ENCODE data around the gene CRYGB.
A peak's percentile ranks its signal among the peaks of the same experiment; 100 is the strongest.

CRYGB gene

GRCh38 chr2:208148803-208149202 is 2.8 kb upstream of the CRYGB start:
- Histone ChIP-seq H3K14ac (ENCODE audit: low read length) (no peak overlapping the region), H4K91ac (ENCODE audit: low read depth, low read length) (no peak overlapping the region), H3K4me1 (ENCODE audit: control insufficient read depth in 1 of 2, insufficient read depth in 2 of 2, low read length in 2 of 2) (no peaks in the 10 kb centered on the region), H3K27ac (ENCODE audit: low read depth, low read length) (no peak overlapping the region), H3K23ac (ENCODE audit: low read length) (no peak overlapping the region), H3K18ac (ENCODE audit: low read length) (no peak overlapping the region), H3K27me3 (ENCODE audit: insufficient read depth, low read length) (no peaks in the 10 kb centered on the region), H2AK5ac (ENCODE audit: low read length) (no peak overlapping the region), H2BK120ac (ENCODE audit: insufficient read depth, low read length, poor library complexity) (no peak overlapping the region), H3K4me2 (ENCODE audit: low read length) (no peak overlapping the region), H3K36me3 (ENCODE audit: control insufficient read depth in 1 of 2, insufficient read depth in 2 of 2, low read length in 2 of 2) (no peaks in the 10 kb centered on the region), H3K9ac (ENCODE audit: low read length) (no peak overlapping the region), H3K79me2 (ENCODE audit: control insufficient read depth, insufficient read depth, low read length, poor library complexity) (no peaks in the 10 kb centered on the region), H4K8ac (ENCODE audit: low read depth, low read length) (no peak overlapping the region), H3K4me3 (ENCODE audit: low read depth, low read length) (no peak overlapping the region), H2BK5ac (ENCODE audit: low read depth, low read length, poor library complexity) (no peak overlapping the region), H2AFZ (ENCODE audit: insufficient read depth, low read length, poor library complexity) (no peak overlapping the region), H3K79me1 (ENCODE audit: low read length) (no peaks in the 10 kb centered on the region), H4K12ac (ENCODE audit: low read depth, low read length) (no peak overlapping the region), H3K9me3 (ENCODE audit: insufficient read depth, low read depth, low read length) (no peaks in the 10 kb centered on the region), H2BK12ac (ENCODE audit: low read length) (no peak overlapping the region), H3K4ac (ENCODE audit: low read depth, low read length) (no peak overlapping the region)
- DNase-seq, result no peak
- no CpG with 5 or more reads among the region's 2 CpGs for WGBS (ENCODE audit: extremely low coverage, insufficient coverage, insufficient read length)

GRCh38 chr2:208147759-208148158 is 1.8 kb upstream of the CRYGB start:
- H4K12ac ChIP-seq (ENCODE audit: low read depth, low read length), result no peak overlapping the region
- no peaks in the 10 kb centered on the region for H3K9me3 ChIP-seq (ENCODE audit: insufficient read depth, low read depth, low read length)
- no peak overlapping the region for H3K27ac ChIP-seq (ENCODE audit: low read depth, low read length)
- WGBS (ENCODE audit: extremely low coverage, insufficient coverage, insufficient read length), result no CpG with 5 or more reads among the region's 3 CpGs
- H3K79me1 ChIP-seq (ENCODE audit: low read length), result no peaks in the 10 kb centered on the region
- H3K27me3 ChIP-seq (ENCODE audit: insufficient read depth, low read length), result no peaks in the 10 kb centered on the region
- no peak overlapping the region for H3K23ac ChIP-seq (ENCODE audit: low read length)
- H2BK120ac ChIP-seq (ENCODE audit: insufficient read depth, low read length, poor library complexity), result no peak overlapping the region
- H4K91ac ChIP-seq (ENCODE audit: low read depth, low read length), result no peak overlapping the region
- peak in 1 of 2 donors; percentile 43 for DNase-seq
- no peak overlapping the region for H3K4me3 ChIP-seq (ENCODE audit: low read depth, low read length)
- no peak overlapping the region for H2AK5ac ChIP-seq (ENCODE audit: low read length)
- no peak overlapping the region for H3K4ac ChIP-seq (ENCODE audit: low read depth, low read length)
- H3K79me2 ChIP-seq (ENCODE audit: control insufficient read depth, insufficient read depth, low read length, poor library complexity), result no peaks in the 10 kb centered on the region
- H2AFZ ChIP-seq (ENCODE audit: insufficient read depth, low read length, poor library complexity), result no peak overlapping the region
- no peak overlapping the region for H3K14ac ChIP-seq (ENCODE audit: low read length)
- no peak overlapping the region for H3K9ac ChIP-seq (ENCODE audit: low read length)
- H2BK5ac ChIP-seq (ENCODE audit: low read depth, low read length, poor library complexity), result no peak overlapping the region
- no peak overlapping the region for H3K4me2 ChIP-seq (ENCODE audit: low read length)
- no peak overlapping the region for H4K8ac ChIP-seq (ENCODE audit: low read depth, low read length)
- no peak overlapping the region for H3K18ac ChIP-seq (ENCODE audit: low read length)
- no peak overlapping the region for H2BK12ac ChIP-seq (ENCODE audit: low read length)
- no peaks in the 10 kb centered on the region for H3K4me1 ChIP-seq (ENCODE audit: control insufficient read depth in 1 of 2, insufficient read depth in 2 of 2, low read length in 2 of 2)
- H3K36me3 ChIP-seq (ENCODE audit: control insufficient read depth in 1 of 2, insufficient read depth in 2 of 2, low read length in 2 of 2), result no peaks in the 10 kb centered on the region

GRCh38 chr2:208147008-208147407 is 1.1 kb upstream of the CRYGB start:
- no peak overlapping the region for H2BK12ac ChIP-seq (ENCODE audit: low read length)
- H3K79me2 ChIP-seq (ENCODE audit: control insufficient read depth, insufficient read depth, low read length, poor library complexity), result no peaks in the 10 kb centered on the region

GRCh38 chr2:208142925-208143799 is 2.8 kb downstream of the CRYGB start:
- H4K91ac ChIP-seq (ENCODE audit: low read depth, low read length), result no peak overlapping the region
- H2BK12ac ChIP-seq (ENCODE audit: low read length), result peak overlapping the region; percentile 20
- H3K4me3 ChIP-seq (ENCODE audit: low read depth, low read length), result no peak overlapping the region
- no peak overlapping the region for H3K9ac ChIP-seq (ENCODE audit: low read length)
- no peak overlapping the region for H3K23ac ChIP-seq (ENCODE audit: low read length)
- no peaks in the 10 kb centered on the region for H3K79me2 ChIP-seq (ENCODE audit: control insufficient read depth, insufficient read depth, low read length, poor library complexity)
- H3K9me3 ChIP-seq (ENCODE audit: insufficient read depth, low read depth, low read length), result no peaks in the 10 kb centered on the region
- no peak overlapping the region for H3K18ac ChIP-seq (ENCODE audit: low read length)
- H3K4ac ChIP-seq (ENCODE audit: low read depth, low read length), result no peak overlapping the region
- H3K27ac ChIP-seq (ENCODE audit: low read depth, low read length), result no peak overlapping the region
- H3K14ac ChIP-seq (ENCODE audit: low read length), result no peak overlapping the region
- H3K36me3 ChIP-seq (ENCODE audit: control insufficient read depth in 1 of 2, insufficient read depth in 2 of 2, low read length in 2 of 2), result no peaks in the 10 kb centered on the region
- no peak overlapping the region for H4K12ac ChIP-seq (ENCODE audit: low read depth, low read length)
- no peaks in the 10 kb centered on the region for H3K79me1 ChIP-seq (ENCODE audit: low read length)
- no peaks in the 10 kb centered on the region for H3K27me3 ChIP-seq (ENCODE audit: insufficient read depth, low read length)
- H2AK5ac ChIP-seq (ENCODE audit: low read length), result no peak overlapping the region
- no peak overlapping the region for H4K8ac ChIP-seq (ENCODE audit: low read depth, low read length)
- no CpG with 5 or more reads among the region's 14 CpGs for WGBS (ENCODE audit: extremely low coverage, insufficient coverage, insufficient read length)
- no peaks in the 10 kb centered on the region for H3K4me1 ChIP-seq (ENCODE audit: control insufficient read depth in 1 of 2, insufficient read depth in 2 of 2, low read length in 2 of 2)
- H2BK120ac ChIP-seq (ENCODE audit: insufficient read depth, low read length, poor library complexity), result no peak overlapping the region
- no peak overlapping the region for H2BK5ac ChIP-seq (ENCODE audit: low read depth, low read length, poor library complexity)
- no peak overlapping the region for H2AFZ ChIP-seq (ENCODE audit: insufficient read depth, low read length, poor library complexity)
- no peak overlapping the region for H3K4me2 ChIP-seq (ENCODE audit: low read length)
- DNase-seq, result no peak

More at GRCh38 chr2:208147008-208147407, 1.1 kb upstream of the CRYGB start:
- no peaks in the 10 kb centered on the region for H3K4me1 ChIP-seq (ENCODE audit: control insufficient read depth in 1 of 2, insufficient read depth in 2 of 2, low read length in 2 of 2)
- H4K8ac ChIP-seq (ENCODE audit: low read depth, low read length), result no peak overlapping the region
- no peaks in the 10 kb centered on the region for H3K9me3 ChIP-seq (ENCODE audit: insufficient read depth, low read depth, low read length)
- no peak overlapping the region for H3K27ac ChIP-seq (ENCODE audit: low read depth, low read length)
- DNase-seq, result no peak
- H4K12ac ChIP-seq (ENCODE audit: low read depth, low read length), result no peak overlapping the region
- no peak overlapping the region for H3K14ac ChIP-seq (ENCODE audit: low read length)
- no peak overlapping the region for H2BK5ac ChIP-seq (ENCODE audit: low read depth, low read length, poor library complexity)
- H3K9ac ChIP-seq (ENCODE audit: low read length), result no peak overlapping the region
- no peak overlapping the region for H3K18ac ChIP-seq (ENCODE audit: low read length)
- no peaks in the 10 kb centered on the region for H3K36me3 ChIP-seq (ENCODE audit: control insufficient read depth in 1 of 2, insufficient read depth in 2 of 2, low read length in 2 of 2)
- H4K91ac ChIP-seq (ENCODE audit: low read depth, low read length), result no peak overlapping the region
- no peak overlapping the region for H3K23ac ChIP-seq (ENCODE audit: low read length)
- H3K4ac ChIP-seq (ENCODE audit: low read depth, low read length), result no peak overlapping the region
- no peak overlapping the region for H3K4me3 ChIP-seq (ENCODE audit: low read depth, low read length)
- H3K79me1 ChIP-seq (ENCODE audit: low read length), result no peaks in the 10 kb centered on the region
- no peak overlapping the region for H2AFZ ChIP-seq (ENCODE audit: insufficient read depth, low read length, poor library complexity)
- no peak overlapping the region for H2AK5ac ChIP-seq (ENCODE audit: low read length)
- H3K4me2 ChIP-seq (ENCODE audit: low read length), result no peak overlapping the region
- no peaks in the 10 kb centered on the region for H3K27me3 ChIP-seq (ENCODE audit: insufficient read depth, low read length)
- H2BK120ac ChIP-seq (ENCODE audit: insufficient read depth, low read length, poor library complexity), result no peak overlapping the region

All from trophoblast cell (in vitro differentiated cells and primary cell).